ENCODE results near the gene CTR9. TPM values are rescaled to one million over a fixed set of nuclear protein-coding genes. Genes with fewer than 3 reads are reported as not detected.

Gene CTR9
- total and polyA plus RNA-seq, 8 donors: 33.8 to 64.6 (median 58.4) TPM

Other genes starting within 250 kb of the CTR9 start
- 10 to 100 TPM; 46.7 to 74.7 TPM for gene RNF141, start 210.1 kb upstream of the CTR9 start, total RNA-seq
- 10 to 100 TPM; 30.4 to 38.3 (median 33.4) TPM for gene RNF141, start 210.1 kb upstream of the CTR9 start, polyA plus RNA-seq (ENCODE audit: insufficient read length in 6 of 6)
- 10 to 100 TPM; 40.5 to 90.1 TPM for gene LYVE1, start 182.6 kb upstream of the CTR9 start, total RNA-seq
- 100 to 1,000 TPM; 147 to 219 (median 173) TPM for gene LYVE1, start 182.6 kb upstream of the CTR9 start, polyA plus RNA-seq (ENCODE audit: insufficient read length in 6 of 6)
- 10 to 100 TPM; 17.0 to 17.5 TPM for gene IRAG1, start 57.5 kb upstream of the CTR9 start, total RNA-seq
- 10 to 100 TPM; 11.4 to 17.8 (median 16.4) TPM for gene IRAG1, start 57.5 kb upstream of the CTR9 start, polyA plus RNA-seq (ENCODE audit: insufficient read length in 6 of 6)
- gene EIF4G2, start 57.7 kb downstream of the CTR9 start, total RNA-seq: 1,000 to 10,000 TPM in 1 of 2 donors, 100 to 1,000 TPM in 1; 852 to 1,027 TPM
- 1,000 to 10,000 TPM in 1 of 6 donors, 100 to 1,000 TPM in 5; 835 to 1,018 (median 941) TPM for gene EIF4G2, start 57.7 kb downstream of the CTR9 start, polyA plus RNA-seq (ENCODE audit: insufficient read length in 6 of 6)
- gene ZBED5, start 106.8 kb downstream of the CTR9 start, total RNA-seq: 10 to 100 TPM; 37.4 to 41.5 TPM
- gene ZBED5, start 106.8 kb downstream of the CTR9 start, polyA plus RNA-seq (ENCODE audit: insufficient read length in 6 of 6): 100 to 1,000 TPM; 109 to 124 (median 119) TPM